GM18870 (cell line): ENCODE data around the gene STXBP5.

Source experiments
- ATAC-seq: cut with Tn5 transposase; IDR thresholded peaks from one replicate; pipeline ENCODE4 v1.9.1; 2021; ENCODE audit warnings: moderate library complexity; ENCODE audit not compliant: unreplicated experiment

Gene STXBP5

DNA sequence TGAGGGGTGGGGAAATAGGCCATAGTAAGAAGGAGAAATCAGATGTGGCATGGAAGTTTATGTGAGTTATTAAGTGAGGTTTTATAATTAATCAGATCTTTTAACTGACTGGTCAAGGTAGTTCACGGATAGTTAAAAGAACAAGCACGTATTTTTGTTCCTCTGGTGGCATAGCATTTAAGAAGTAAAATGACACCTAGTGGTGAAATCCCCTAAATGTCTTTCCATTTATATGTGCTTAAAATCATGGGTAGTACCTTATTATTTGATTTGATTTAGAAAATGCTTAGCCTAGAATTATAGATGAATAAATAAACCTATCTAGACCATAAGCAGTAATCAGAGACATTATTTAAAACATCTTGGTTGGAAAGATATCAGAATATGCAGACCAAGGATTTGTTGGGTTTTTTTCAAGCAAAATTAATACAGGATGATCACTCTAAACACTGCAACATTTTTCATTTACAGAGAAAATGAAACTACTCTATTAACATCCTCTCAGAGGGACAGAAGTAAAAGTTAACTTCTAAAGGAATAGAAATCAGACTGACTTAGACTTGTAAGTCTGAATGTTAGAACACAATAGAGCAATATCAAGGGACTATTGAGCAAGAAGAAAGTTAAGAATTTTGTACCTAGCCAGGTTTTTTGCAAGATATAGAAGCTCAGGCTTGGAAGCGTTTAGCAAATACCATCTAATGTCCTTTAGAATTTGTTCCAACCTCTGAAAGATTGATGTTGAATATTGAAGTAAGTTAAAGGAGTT is 81.1 kb downstream of the STXBP5 start:
- peak; percentile 69 for ATAC-seq

DNA sequence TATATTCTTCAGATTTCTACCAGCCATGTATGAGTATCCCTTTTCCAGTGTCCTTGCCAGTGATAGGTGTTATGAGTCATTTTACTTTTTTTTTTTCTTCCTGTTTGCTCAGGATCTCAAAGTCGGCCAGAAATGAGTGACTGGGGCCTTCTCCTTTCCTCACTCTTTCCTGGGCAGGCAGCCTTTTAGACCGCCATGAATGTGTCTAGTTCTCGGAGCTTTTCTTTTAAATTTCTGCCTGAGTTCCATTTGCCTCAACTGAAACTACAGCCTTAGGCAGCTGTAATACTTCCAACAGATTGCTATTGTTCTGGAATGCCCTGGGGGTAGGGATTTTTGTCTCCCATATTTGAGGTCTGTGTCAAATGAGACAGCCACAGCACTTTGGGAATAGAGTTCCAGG is 83.7 kb downstream of the STXBP5 start:
- no peak for ATAC-seq

GRCh38 chr6:147297124-147297523 is 92.9 kb downstream of the STXBP5 start:
- no peak for ATAC-seq

DNA sequence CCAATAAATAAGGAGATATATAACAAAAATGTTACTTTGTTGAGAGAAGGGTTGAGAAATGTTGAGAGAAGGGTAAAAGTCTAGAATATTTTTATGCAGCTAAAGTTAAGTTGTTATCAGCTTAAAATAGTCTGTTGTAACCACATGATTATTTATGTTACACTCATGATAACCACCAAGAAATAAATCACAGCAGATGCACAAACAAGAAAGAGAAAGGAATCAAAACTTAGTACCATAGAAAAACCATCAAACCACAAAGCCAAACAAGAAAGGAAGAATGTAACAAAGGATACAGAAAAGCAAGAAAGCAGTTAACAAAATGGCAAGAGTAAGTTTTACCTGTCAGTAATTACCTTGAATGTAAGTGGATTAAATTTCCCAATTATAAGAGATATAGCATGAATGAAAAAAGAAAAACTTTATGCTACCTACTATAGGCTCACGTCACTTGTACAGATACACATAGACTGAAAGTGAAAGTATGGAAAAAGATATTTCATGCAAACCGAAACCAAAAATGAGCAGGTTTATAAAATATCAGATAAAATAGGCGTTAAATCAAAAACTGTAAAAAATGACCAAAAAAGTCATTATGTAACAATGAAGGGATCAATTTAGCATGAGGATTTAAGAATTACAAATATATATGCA is 93.6 kb downstream of the STXBP5 start:
- ATAC-seq: no peak

DNA sequence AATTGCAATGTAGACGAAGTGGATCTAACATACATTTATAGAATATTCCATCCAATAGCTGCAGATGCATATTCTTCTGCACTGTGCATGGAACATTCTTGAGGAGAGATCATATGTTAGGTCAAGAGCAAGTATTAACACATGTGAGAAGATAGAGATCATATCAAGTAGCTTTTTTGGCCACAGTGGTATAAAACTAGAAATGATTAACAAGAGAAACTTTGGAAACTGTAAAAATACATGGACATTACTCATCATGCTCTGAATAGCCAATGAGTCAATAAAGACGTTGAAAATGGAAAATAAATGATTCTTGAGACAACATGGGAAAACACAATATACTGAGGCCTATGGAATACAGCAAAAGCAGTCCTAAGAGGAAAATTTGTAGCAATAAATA is 94.2 kb downstream of the STXBP5 start:
- ATAC-seq: no peak

GRCh38 chr6:147299035-147299434 is 94.8 kb downstream of the STXBP5 start:
- ATAC-seq: no peak

- no peak for ATAC-seq
Observed at GRCh38 chr6:147301070-147301469, 96.9 kb downstream of the STXBP5 start.

DNA sequence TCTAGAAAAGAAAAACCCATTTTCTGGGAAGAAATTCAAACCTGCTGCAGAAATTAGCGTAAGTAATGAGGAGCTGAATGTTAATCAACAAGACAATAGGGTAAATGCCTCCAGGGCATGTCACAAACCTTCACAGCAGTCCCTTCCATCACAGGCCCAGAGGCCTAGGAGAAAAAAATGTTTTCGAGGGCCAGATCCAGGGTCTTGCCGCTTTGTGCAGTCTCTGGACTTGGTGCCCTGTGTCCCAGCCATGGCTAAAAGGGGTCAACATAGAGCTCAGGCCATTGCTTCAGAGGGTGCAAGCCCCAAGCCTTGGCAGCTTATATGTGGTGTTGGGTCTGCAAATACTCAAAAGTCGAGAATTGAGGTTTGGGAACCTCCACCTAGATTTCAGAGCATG is 99.8 kb downstream of the STXBP5 start:
- ATAC-seq: no peak

DNA sequence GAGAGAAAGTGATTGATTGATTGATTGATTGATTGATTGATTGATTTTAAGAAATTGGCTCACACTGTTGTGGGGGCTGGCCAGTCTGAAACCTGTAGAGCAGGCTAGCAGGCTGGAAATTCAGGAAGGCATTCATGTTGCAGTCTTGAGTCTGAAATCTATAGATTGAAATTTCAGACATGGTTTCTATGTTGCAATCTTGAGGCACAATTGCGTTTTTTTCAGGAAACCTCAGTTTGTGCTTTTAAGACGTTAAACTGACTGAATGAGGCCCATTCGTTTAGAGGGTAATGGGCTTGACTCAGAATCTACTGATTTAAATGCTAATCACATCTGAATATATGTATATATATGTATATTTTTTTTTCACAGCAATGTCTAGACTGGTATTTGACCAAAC is 106.3 kb downstream of the STXBP5 start:
- ATAC-seq: no peak

DNA sequence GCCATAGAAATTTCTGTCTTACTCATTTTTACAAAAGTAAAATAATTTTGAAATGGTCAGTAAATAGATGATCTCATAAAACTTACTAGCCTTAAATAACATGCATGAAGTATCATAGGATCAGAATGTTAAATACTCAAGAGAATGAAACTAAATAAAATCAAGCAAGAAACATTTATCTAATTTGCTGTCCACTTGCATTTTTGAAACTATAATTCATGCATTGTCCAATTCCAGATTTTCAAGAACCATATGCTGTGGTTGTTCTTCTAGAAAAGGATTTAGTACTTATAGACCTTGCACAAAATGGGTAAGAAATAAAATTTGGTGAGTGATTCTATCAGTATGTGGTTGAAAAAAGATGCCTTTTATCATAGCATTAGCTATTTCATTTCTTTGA is 107.0 kb downstream of the STXBP5 start:
- no peak for ATAC-seq

GRCh38 chr6:147321260-147321659 is 117.0 kb downstream of the STXBP5 start:
- ATAC-seq: no peak

DNA sequence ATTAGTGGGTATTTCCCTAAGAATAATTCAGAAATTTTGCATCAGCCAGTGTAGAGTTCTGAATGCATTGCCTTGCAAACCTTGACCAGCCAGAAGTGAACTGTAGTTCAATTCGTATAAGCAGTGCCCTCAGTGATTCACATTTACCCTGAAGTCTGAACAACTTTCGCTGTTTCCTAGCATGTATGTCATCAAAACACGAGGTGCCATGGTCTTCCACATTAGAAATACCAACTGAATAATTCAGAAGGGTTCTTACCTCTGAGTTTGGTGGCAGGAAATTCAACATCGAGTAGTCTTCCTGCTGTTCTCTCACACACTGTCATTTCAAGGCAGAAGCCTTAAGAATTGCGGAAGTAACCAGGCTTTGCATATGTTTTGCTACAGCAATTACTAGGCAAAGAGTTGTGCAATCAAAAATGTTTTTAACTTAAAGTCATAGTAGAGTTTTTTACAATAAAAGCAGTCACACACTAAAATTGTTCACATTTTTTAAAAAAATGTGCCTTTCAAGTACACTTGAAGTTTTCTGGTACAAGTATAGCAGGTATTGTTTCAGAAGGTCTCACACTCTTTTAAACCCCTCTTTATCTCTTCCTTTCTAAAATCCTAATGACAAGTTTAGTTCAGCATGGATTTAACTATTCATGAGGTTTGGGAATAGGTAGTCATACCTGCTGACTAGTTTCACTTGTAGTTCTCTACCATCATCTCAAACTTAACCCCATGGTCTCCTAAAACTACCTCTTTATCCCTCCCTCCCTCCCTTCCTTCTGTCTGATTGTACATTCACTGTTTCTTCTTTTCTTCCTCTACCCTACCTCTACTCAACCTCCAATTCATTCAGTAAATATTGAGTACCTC is 118.3 kb downstream of the STXBP5 start:
- ATAC-seq: peak; percentile 98

DNA sequence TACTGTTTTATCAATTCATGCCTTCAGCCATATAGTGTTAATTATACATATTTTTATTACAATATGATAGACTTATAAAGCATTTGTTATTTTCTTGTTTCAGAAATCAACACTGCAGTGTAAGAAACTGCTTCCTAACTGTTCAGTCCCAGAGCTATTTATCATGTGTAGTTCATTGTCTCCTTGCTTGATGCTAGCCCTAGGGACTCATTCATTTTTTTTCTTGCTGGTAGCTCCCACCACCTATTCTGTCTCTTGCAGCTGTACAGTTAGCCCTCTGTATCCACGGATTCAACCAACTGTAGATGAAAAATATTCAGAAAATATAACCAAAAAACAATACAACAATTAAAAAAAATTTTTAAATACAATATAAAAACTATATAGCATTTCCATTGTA is 121.3 kb downstream of the STXBP5 start:
- ATAC-seq: no peak

GRCh38 chr6:147331401-147331800 is 127.2 kb downstream of the STXBP5 start:
- ATAC-seq: no peak

- no peak for ATAC-seq
Observed at GRCh38 chr6:147337921-147338320, 133.7 kb downstream of the STXBP5 start.

- ATAC-seq: no peak
Observed at GRCh38 chr6:147341486-147341885, 137.3 kb downstream of the STXBP5 start.

DNA sequence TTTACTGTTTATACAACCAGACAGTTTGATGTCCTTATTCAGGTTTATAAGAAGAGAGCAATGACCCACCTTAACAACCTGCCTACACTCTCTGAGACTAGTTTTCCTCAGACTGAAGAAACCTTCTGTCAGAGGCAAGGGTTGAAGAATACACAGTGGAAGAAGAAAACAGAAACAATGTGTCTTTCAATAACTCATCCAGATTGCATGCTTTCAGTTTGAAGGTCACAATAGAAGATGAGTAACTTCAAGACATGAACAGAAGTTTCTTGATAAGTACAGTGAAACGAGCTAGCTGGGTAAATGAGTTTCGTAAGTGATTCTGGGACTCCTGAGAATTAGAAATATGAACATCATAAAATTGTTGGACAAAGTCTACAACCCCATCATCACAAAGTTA is 141.7 kb downstream of the STXBP5 start:
- no peak for ATAC-seq

- no peak for ATAC-seq
Observed at GRCh38 chr6:147347179-147347881, 143.1 kb downstream of the STXBP5 start.

GRCh38 chr6:147347882-147348575 is 143.8 kb downstream of the STXBP5 start:
- ATAC-seq: no peak

DNA sequence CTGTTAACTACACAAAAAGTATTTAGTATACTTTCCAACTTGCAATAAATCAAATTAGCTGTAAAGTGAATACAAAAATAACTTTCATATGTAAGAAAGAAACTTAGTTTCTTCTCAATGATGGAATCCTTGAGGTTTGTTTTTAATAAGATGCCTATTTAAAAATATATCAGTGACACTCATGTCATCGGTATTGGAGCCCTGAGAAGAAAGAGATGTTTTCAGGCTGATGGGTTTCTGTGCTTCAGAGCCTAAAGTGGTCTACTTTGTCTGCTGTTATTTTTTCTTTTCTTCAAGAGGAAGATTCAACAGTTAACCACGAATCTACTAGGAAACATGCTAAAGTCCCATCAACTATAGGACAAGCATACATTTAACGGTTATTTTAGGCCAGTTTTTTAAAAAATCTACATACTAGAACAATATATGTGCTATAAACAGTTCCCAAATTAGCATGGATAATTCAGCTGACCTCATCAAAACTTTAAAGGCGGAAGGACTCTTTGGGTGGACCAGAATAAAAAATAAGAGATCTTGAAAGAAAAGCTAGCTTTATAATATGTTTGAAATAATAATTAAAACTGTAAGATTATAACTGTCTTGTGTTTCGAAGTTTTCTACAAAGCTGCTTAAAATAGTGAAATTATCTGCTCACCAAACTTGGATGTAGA is 157.2 kb downstream of the STXBP5 start:
- no peak for ATAC-seq
